ENCODE results near the gene IL12RB2. TPM values are rescaled to one million over a fixed set of nuclear protein-coding genes. Genes with fewer than 3 reads are reported as not detected.

IL12RB2 gene
- total and polyA plus RNA-seq, 2 donors from 2014 or later, result 0.26 to 1.5 TPM

DNA sequence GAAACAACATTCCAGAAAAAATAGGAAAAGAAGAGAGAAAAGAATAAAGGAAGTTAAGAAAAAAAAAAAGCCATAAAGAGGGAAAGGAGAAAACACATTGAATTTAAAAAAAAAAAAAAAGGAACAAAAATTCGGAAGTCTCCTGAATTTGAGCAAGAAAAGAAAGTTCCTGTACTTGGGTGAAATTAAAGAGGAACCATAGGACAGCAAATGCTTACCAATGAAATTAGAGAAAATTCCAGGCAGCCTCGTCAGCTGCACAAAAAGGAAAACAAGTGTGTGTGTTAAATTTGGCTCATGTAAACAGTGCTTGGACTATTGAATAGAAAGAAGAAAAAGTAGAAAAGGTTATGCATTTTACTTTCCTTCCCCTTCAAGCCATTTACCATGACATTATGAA is 4.9 kb downstream of the IL12RB2 start:
- intact Hi-C loops (cut with DNase I), result no loop called here
- FAIRE-seq, result no peak
- H3K27me3 ChIP-seq (ENCODE audit: control insufficient read depth, insufficient read depth, low read length), result no peaks in the 10 kb centered on the region

DNA sequence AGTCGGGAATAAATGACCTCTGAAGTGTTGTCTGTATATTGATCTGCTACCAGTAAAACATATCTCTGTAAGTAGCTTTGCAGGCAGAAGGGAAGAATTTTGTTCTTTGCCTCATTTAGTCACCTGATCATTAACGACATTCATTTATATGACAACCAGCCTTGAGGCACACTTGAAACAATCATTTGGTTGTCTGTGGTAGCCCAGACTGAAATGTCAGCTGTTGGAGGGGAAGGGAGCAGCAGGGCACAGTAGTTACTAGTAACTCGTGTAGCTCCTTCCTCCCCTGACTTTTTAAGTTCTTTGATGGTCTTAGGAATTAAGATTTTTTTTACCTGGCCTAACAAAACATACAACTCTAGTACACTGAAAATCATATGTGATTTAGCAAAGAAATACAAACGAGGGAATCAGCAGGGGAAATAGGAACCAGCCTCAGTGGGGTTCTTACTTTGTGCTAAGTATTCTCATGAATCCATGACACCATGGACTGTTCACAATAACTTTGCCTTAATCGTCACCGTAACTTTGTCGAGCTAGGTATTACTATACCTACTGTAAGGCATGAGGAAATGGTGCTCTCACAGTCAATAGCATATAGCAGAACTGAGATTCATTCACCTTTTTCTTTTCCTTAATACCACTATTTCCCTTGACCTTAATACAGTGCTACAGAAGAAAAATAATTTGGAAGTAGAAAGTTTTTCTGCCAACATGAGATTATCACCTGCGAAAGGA is 6.4 kb downstream of the IL12RB2 start:
- Histone ChIP-seq H3K27me3 (ENCODE audit: control insufficient read depth, insufficient read depth, low read length) (no peaks in the 10 kb centered on the region), H3K4me1 (ENCODE audit: control insufficient read depth in 2 of 3, insufficient read depth in 2 of 3, low read depth in 1 of 3, low read length in 3 of 3) (no peaks in the 10 kb centered on the region), H3K36me3 (ENCODE audit: control insufficient read depth in 2 of 3, insufficient read depth in 3 of 3, low read length in 3 of 3) (no peaks in the 10 kb centered on the region), H3K9ac (ENCODE audit: low read length in 3 of 3) (no peak overlapping the region), H3K4me3 (ENCODE audit: low read length in 3 of 3) (no peak overlapping the region), H3K9me3 (ENCODE audit: control insufficient read depth in 2 of 3, insufficient read depth in 1 of 3, low read length in 3 of 3) (no peaks in the 10 kb centered on the region), H3K27ac (ENCODE audit: low read depth in 2 of 2, low read length in 2 of 2) (no peak overlapping the region)
- intact Hi-C loops (cut with DNase I), result no loop called here
- TF ChIP-seq, protein P1, sequence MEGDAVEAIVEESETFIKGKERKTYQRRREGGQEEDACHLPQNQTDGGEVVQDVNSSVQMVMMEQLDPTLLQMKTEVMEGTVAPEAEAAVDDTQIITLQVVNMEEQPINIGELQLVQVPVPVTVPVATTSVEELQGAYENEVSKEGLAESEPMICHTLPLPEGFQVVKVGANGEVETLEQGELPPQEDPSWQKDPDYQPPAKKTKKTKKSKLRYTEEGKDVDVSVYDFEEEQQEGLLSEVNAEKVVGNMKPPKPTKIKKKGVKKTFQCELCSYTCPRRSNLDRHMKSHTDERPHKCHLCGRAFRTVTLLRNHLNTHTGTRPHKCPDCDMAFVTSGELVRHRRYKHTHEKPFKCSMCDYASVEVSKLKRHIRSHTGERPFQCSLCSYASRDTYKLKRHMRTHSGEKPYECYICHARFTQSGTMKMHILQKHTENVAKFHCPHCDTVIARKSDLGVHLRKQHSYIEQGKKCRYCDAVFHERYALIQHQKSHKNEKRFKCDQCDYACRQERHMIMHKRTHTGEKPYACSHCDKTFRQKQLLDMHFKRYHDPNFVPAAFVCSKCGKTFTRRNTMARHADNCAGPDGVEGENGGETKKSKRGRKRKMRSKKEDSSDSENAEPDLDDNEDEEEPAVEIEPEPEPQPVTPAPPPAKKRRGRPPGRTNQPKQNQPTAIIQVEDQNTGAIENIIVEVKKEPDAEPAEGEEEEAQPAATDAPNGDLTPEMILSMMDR (IDR thresholded peaks at IDR 0.05; ENCODE audit: borderline replicate concordance, extremely low read depth, insufficient read depth), result no peak
- FAIRE-seq (no peak), DNase-seq (no peak)

More for the DNA sequence above, 4.9 kb downstream of the IL12RB2 start:
- DNase-seq, result no peak
- Histone ChIP-seq H3K4me1 (ENCODE audit: control insufficient read depth in 2 of 3, insufficient read depth in 2 of 3, low read depth in 1 of 3, low read length in 3 of 3) (no peaks in the 10 kb centered on the region), H3K27ac (ENCODE audit: low read depth in 2 of 2, low read length in 2 of 2) (no peak overlapping the region), H3K4me3 (ENCODE audit: low read length in 3 of 3) (no peak overlapping the region), H3K9ac (ENCODE audit: low read length in 3 of 3) (no peak overlapping the region), H3K9me3 (ENCODE audit: control insufficient read depth in 2 of 3, insufficient read depth in 1 of 3, low read length in 3 of 3) (no peaks in the 10 kb centered on the region), H3K36me3 (ENCODE audit: control insufficient read depth in 2 of 3, insufficient read depth in 3 of 3, low read length in 3 of 3) (no peaks in the 10 kb centered on the region)
- TF ChIP-seq, protein P1 (IDR thresholded peaks at IDR 0.05; ENCODE audit: borderline replicate concordance, extremely low read depth, insufficient read depth), result no peak

DNA sequence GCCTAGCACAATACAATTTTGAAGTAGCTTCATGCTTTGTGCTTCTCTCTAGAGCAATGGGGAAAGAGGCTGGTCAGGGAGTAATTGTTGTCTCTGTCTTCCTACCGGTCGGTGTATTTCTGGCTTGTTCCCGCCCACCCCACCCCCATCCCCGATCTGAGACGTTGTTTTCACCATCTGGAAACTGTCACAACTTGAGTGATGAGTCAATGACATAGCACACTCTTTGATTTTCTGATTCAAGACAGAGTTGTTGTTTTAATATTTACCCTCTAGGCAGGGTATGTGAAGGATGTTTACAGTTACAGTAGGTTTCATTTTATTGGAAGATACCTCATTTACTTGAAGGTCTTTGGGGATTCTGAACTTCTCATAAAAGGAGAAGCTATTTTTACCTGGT is 7.0 kb downstream of the IL12RB2 start:
- H3K9me3 ChIP-seq (ENCODE audit: control insufficient read depth in 2 of 3, insufficient read depth in 1 of 3, low read length in 3 of 3), result no peaks in the 10 kb centered on the region

More for the DNA sequence above, 7.0 kb downstream of the IL12RB2 start:
- TF ChIP-seq, protein P1 (IDR thresholded peaks at IDR 0.05; ENCODE audit: borderline replicate concordance, extremely low read depth, insufficient read depth), result no peak
- FAIRE-seq, result no peak
- H3K27me3 ChIP-seq (ENCODE audit: control insufficient read depth, insufficient read depth, low read length), result no peaks in the 10 kb centered on the region
- H3K4me3 ChIP-seq (ENCODE audit: low read length in 3 of 3), result no peak overlapping the region
- no peak for DNase-seq
- H3K4me1 ChIP-seq (ENCODE audit: control insufficient read depth in 2 of 3, insufficient read depth in 2 of 3, low read depth in 1 of 3, low read length in 3 of 3), result no peaks in the 10 kb centered on the region
- no peak overlapping the region for H3K9ac ChIP-seq (ENCODE audit: low read length in 3 of 3)
- no peak overlapping the region for H3K27ac ChIP-seq (ENCODE audit: low read depth in 2 of 2, low read length in 2 of 2)
- intact Hi-C loops (cut with DNase I), result no loop called here
- H3K36me3 ChIP-seq (ENCODE audit: control insufficient read depth in 2 of 3, insufficient read depth in 3 of 3, low read length in 3 of 3), result no peaks in the 10 kb centered on the region

All from kidney (tissue), 14 donors.